H9 (cell line): ENCODE data around the gene BLTP1. TPM values are rescaled to one million over a fixed set of nuclear protein-coding genes. Genes with fewer than 3 reads are reported as not detected.

Source experiments
- DNase-seq: peaks from one replicate; pipeline ENCODE4 v3.0.0-alpha.2; 2017
- H2AFZ ChIP-seq: one replicate; pipeline ENCODE4 v1.6.1; 2013; ENCODE audit warnings: mild to moderate bottlenecking, low read length, control low read depth, moderate library complexity
- H2AK5ac ChIP-seq: 2 replicates; pipeline ENCODE4 v1.6.1; 2013; ENCODE audit warnings: low read length, control low read depth, mixed read lengths; ENCODE audit not compliant: insufficient read length
- H2BK120ac ChIP-seq: one replicate; pipeline ENCODE4 v1.6.1; 2013; ENCODE audit warnings: low read depth, mild to moderate bottlenecking, low read length, control low read depth, inconsistent platforms; ENCODE audit not compliant: poor library complexity, severe bottlenecking
- H2BK12ac ChIP-seq: 2 replicates; pipeline ENCODE4 v1.6.1; 2013; ENCODE audit warnings: low read length, control low read depth, mixed read lengths, low read depth; ENCODE audit not compliant: insufficient read length
- H2BK15ac ChIP-seq: 2 replicates; pipeline ENCODE4 v1.6.1; 2013; ENCODE audit warnings: low read depth, low read length, control low read depth
- H2BK20ac ChIP-seq: one replicate; pipeline ENCODE4 v1.6.1; 2013; ENCODE audit warnings: low read depth, mild to moderate bottlenecking, low read length, control low read depth, inconsistent platforms; ENCODE audit not compliant: poor library complexity, severe bottlenecking
- H2BK5ac ChIP-seq: 2 replicates; pipeline ENCODE4 v1.6.1; 2013; ENCODE audit warnings: low read length, control low read depth, mixed read lengths; ENCODE audit not compliant: insufficient read length
- H3K14ac ChIP-seq: 2 replicates; pipeline ENCODE4 v1.6.1; 2013; ENCODE audit warnings: low read length, control low read depth; ENCODE audit not compliant: insufficient read depth
- H3K18ac ChIP-seq: 2 replicates; pipeline ENCODE4 v1.6.1; 2013; ENCODE audit warnings: low read depth, mild to moderate bottlenecking, mixed read lengths, low read length, control low read depth; ENCODE audit not compliant: insufficient read length
- H3K23ac ChIP-seq: 2 replicates; pipeline ENCODE4 v1.6.1; 2013; ENCODE audit warnings: low read length, control low read depth, mixed read lengths, low read depth; ENCODE audit not compliant: insufficient read length
- H3K23me2 ChIP-seq: 2 replicates; pipeline ENCODE4 v1.6.1; 2013; ENCODE audit warnings: low read depth, mild to moderate bottlenecking, mixed read lengths, low read length, control low read depth; ENCODE audit not compliant: insufficient read length, poor library complexity, severe bottlenecking
- H3K27ac ChIP-seq: 2 replicates; pipeline ENCODE4 v1.5.1; 2013; ENCODE audit warnings: low read length, control low read depth, mixed read lengths, low read depth; ENCODE audit not compliant: insufficient read length
- H3K27me3 ChIP-seq: 2 replicates; pipeline ENCODE4 v1.6.1; 2013; ENCODE audit warnings: low read length, control low read depth, inconsistent platforms; ENCODE audit not compliant: insufficient read depth
- H3K4ac ChIP-seq: 2 replicates; pipeline ENCODE4 v1.6.1; 2013; ENCODE audit warnings: low read depth, mild to moderate bottlenecking, control low read depth, inconsistent platforms, low read length, moderate library complexity
- H3K4me1 ChIP-seq: 2 replicates; pipeline ENCODE4 v1.6.1; 2013; ENCODE audit warnings: low read length, control low read depth, inconsistent platforms; ENCODE audit not compliant: insufficient read depth
- H3K4me2 ChIP-seq: 2 replicates; pipeline ENCODE4 v1.6.1; 2013; ENCODE audit warnings: low read length, control low read depth, mixed read lengths; ENCODE audit not compliant: insufficient read length, insufficient read depth
- H3K56ac ChIP-seq: 2 replicates; pipeline ENCODE4 v1.6.1; 2013; ENCODE audit warnings: low read depth, mild to moderate bottlenecking, mixed read lengths, low read length, control low read depth; ENCODE audit not compliant: insufficient read length
- H3K79me1 ChIP-seq: 2 replicates; pipeline ENCODE4 v1.6.1; 2013; ENCODE audit warnings: low read depth, mild to moderate bottlenecking, moderate library complexity, low read length, control low read depth, inconsistent platforms; ENCODE audit not compliant: insufficient read depth, poor library complexity, severe bottlenecking
- H3K79me2 ChIP-seq: 2 replicates; pipeline ENCODE4 v1.6.1; 2013; ENCODE audit warnings: low read length, control low read depth, inconsistent platforms; ENCODE audit not compliant: insufficient read depth
- H3K9ac ChIP-seq: 2 replicates; pipeline ENCODE4 v1.6.1; 2013; ENCODE audit warnings: low read length, control low read depth, mixed read lengths; ENCODE audit not compliant: insufficient read length; ENCODE audit errors: extremely low read depth
- H3K9me3 ChIP-seq: one replicate; pipeline ENCODE4 v1.6.1; 2013; ENCODE audit warnings: low read depth, low read length, inconsistent platforms; ENCODE audit not compliant: control insufficient read depth
- H3T11ph ChIP-seq: one replicate; pipeline ENCODE4 v1.6.1; 2013; ENCODE audit warnings: mild to moderate bottlenecking, low read length, control low read depth, inconsistent platforms
- H4K20me1 ChIP-seq: one replicate; pipeline ENCODE4 v1.6.1; 2013; ENCODE audit not compliant: control insufficient read depth, insufficient read length, insufficient read depth
- H4K5ac ChIP-seq: 2 replicates; pipeline ENCODE4 v1.6.1; 2013; ENCODE audit warnings: low read depth, mild to moderate bottlenecking, mixed read lengths, low read length, control low read depth; ENCODE audit not compliant: insufficient read length
- H4K8ac ChIP-seq: replicated peaks from 2 replicates; pipeline ENCODE4 v1.6.1; 2013; ENCODE audit warnings: low read length, control low read depth, mixed read lengths, low read depth; ENCODE audit not compliant: insufficient read length
- H4K91ac ChIP-seq: 2 replicates; pipeline ENCODE4 v1.6.1; 2013; ENCODE audit warnings: low read depth, mild to moderate bottlenecking, moderate library complexity, mixed read lengths, low read length, control low read depth; ENCODE audit not compliant: insufficient read length
- H3K27ac Mint-ChIP-seq, 3 experiments: 2 replicates in 2 of 3; 3 replicates in 1 of 3; pipeline ENCODE4 v1.8.0; 2020 to 2021; ENCODE audit warnings: mixed read lengths in 3 of 3, mild to moderate bottlenecking in 1 of 3, moderate library complexity in 1 of 3
- H3K27me3 Mint-ChIP-seq: 2 replicates; pipeline ENCODE4 v1.8.0; 2021; ENCODE audit warnings: low read depth, mild to moderate bottlenecking, moderate library complexity, mixed read lengths
- H3K36me3 Mint-ChIP-seq, 3 experiments: 2 replicates in 2 of 3; 3 replicates in 1 of 3; pipeline ENCODE4 v1.8.0; 2020 to 2021; ENCODE audit warnings: low read depth in 3 of 3, mixed read lengths in 3 of 3; ENCODE audit not compliant: insufficient read depth in 1 of 3
- H3K4me1 Mint-ChIP-seq, 2 experiments: 2 replicates each; pipeline ENCODE4 v1.8.0; 2020; ENCODE audit warnings: mixed read lengths in 2 of 2
- H3K4me3 Mint-ChIP-seq, 2 experiments: 2 replicates in 1 of 2; 3 replicates in 1 of 2; pipeline ENCODE4 v1.8.0; 2020 to 2021; ENCODE audit warnings: mild to moderate bottlenecking in 2 of 2, mixed read lengths in 2 of 2, moderate library complexity in 1 of 2
- H3K9me3 Mint-ChIP-seq, 2 experiments: 2 replicates in 1 of 2; 3 replicates in 1 of 2; pipeline ENCODE4 v1.8.0; 2020; ENCODE audit warnings: mild to moderate bottlenecking in 2 of 2, mixed read lengths in 2 of 2, moderate library complexity in 1 of 2
- WGBS: extraction: QIAGEN DNeasy Blood & Tissue Kit; methylation state at CpG from one replicate; pipeline ENCODE4 v1.1.7; 2013; ENCODE audit warnings: missing lambda C conversion rate, low lambda C conversion rate, mixed read lengths; ENCODE audit not compliant: insufficient read length; ENCODE audit errors: extremely low coverage; 5-methylcytosine and 5-hydroxymethylcytosine counted together
- total RNA-seq: library from RNA; stranded (reverse); gene quantifications from 2 replicates; pipeline ENCODE4 v1.2.1, GENCODE V29; 2021
- TF ChIP-seq, protein P1 (sequence below): fragments of 200-600 bp; sonication (generic); conservative IDR thresholded peaks from 3 replicates; pipeline ENCODE4 v1.8.0; 2021; ENCODE audit warnings: antibody characterized with exemption, mild to moderate bottlenecking

BLTP1 gene
- total RNA-seq, 1 experiment from 2014 or later: 27.4 TPM

DNA sequence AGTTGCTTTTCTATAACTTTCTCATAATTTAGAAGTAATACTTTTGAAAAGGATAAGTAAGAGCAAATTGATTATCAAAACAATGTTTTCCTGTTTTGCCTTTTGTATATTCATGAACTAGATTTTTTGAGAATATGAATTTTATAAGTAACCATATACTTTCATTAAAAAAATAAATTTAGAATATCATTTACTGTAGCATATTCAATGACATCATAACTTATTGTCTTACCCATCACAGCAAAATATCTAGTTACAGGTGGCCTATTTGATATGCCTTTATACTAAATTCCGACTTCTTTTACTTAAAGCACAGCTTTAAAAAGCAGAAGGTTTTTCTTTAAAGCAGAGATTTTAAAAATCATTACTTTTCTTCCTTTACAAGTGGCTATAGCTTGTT, 20.1 kb downstream of the BLTP1 start:
- H3K79me1 ChIP-seq: peaks cover 3% of the 10 kb centered on the region
- no peak overlapping the region for H3K23ac ChIP-seq
- no peak overlapping the region for H3K27ac ChIP-seq
- no peak overlapping the region for H2BK20ac ChIP-seq
- H3K14ac ChIP-seq: no peak overlapping the region
- WGBS: no CpG with 5 or more reads among the region's 1 CpG
- no peak overlapping the region for H2BK120ac ChIP-seq
- H4K8ac ChIP-seq: no peak overlapping the region
- no peak overlapping the region for H3T11ph ChIP-seq
- H4K5ac ChIP-seq: no peak overlapping the region
- Mint-ChIP-seq H3K36me3 (peaks cover 0 to 11% (median 8%) of the 10 kb centered on the region in 3 experiments; a peak in 5 of 7 replicates), H3K27ac (no peak overlapping the region), H3K4me3 (no peak overlapping the region), H3K4me1 (no peaks in the 10 kb centered on the region), H3K9me3 (no peaks in the 10 kb centered on the region), H3K27me3 (no peaks in the 10 kb centered on the region)
- no peaks in the 10 kb centered on the region for H3K9me3 ChIP-seq
- no peak overlapping the region for H2AFZ ChIP-seq
- H3K56ac ChIP-seq: no peak overlapping the region
- no peaks in the 10 kb centered on the region for H4K20me1 ChIP-seq
- no peak overlapping the region for H3K4ac ChIP-seq
- DNase-seq: no peak
- peaks cover 1% of the 10 kb centered on the region; the same call in 1 of the 2 replicates for H3K79me2 ChIP-seq
- no peak overlapping the region for H2BK5ac ChIP-seq
- H2BK15ac ChIP-seq: no peak overlapping the region
- no peak overlapping the region for H3K18ac ChIP-seq
- H3K4me2 ChIP-seq: no peak overlapping the region
- H3K4me1 ChIP-seq: no peaks in the 10 kb centered on the region
- H3K9ac ChIP-seq: no peak overlapping the region
- TF ChIP-seq, protein P1, sequence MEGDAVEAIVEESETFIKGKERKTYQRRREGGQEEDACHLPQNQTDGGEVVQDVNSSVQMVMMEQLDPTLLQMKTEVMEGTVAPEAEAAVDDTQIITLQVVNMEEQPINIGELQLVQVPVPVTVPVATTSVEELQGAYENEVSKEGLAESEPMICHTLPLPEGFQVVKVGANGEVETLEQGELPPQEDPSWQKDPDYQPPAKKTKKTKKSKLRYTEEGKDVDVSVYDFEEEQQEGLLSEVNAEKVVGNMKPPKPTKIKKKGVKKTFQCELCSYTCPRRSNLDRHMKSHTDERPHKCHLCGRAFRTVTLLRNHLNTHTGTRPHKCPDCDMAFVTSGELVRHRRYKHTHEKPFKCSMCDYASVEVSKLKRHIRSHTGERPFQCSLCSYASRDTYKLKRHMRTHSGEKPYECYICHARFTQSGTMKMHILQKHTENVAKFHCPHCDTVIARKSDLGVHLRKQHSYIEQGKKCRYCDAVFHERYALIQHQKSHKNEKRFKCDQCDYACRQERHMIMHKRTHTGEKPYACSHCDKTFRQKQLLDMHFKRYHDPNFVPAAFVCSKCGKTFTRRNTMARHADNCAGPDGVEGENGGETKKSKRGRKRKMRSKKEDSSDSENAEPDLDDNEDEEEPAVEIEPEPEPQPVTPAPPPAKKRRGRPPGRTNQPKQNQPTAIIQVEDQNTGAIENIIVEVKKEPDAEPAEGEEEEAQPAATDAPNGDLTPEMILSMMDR: no peak
- H4K91ac ChIP-seq: no peak overlapping the region
- no peaks in the 10 kb centered on the region for H3K23me2 ChIP-seq
- H2BK12ac ChIP-seq: no peak overlapping the region
- H3K27me3 ChIP-seq: no peaks in the 10 kb centered on the region
- no peak overlapping the region for H2AK5ac ChIP-seq
